K562 (cell line): ENCODE measurements around the gene BMPER. TPM values are rescaled to one million over a fixed set of nuclear protein-coding genes. Genes with fewer than 3 reads are reported as not detected.
A peak's percentile ranks its signal among the peaks of the same experiment; 100 is the strongest.

ENCODE experiments used
- ATAC-seq: fragments of 200-7000 bp; cut with Tn5 transposase; 3 replicates; pipeline ENCODE4 v1.9.1; 2020; ENCODE audit warnings: moderate library complexity
- BruUV-seq: library from RNA; stranded (reverse); fragments of 400-500 nt; replicated peaks from 2 replicates; lab custom pipeline; 2021; lab: Mats Ljungman, UMichigan
- CTCF ChIA-PET: fragments of 300-600 bp; formaldehyde crosslinking; extraction: SDS; loops from one replicate; lab custom pipeline; 2021; ENCODE audit warnings: low intra/inter-chr PET ratio; lab: Yijun Ruan, JAX
- POLR2A ChIA-PET: fragments of 300-600, 350-650 bp; sonication (Branson Sonifier 250); formaldehyde crosslinking; extraction: SDS; loops from one replicate; lab custom pipeline; 2021; ENCODE audit warnings: antibody characterized with exemption, inconsistent platforms; lab: Yijun Ruan, JAX
- DNase-seq, 4 experiments: peaks; one replicate each; pipeline versions ENCODE4 v3.0.0 to v3.0.0-alpha.2; 2011 to 2018; ENCODE audit warnings: low spot score in 3 of 4, mixed read lengths in 3 of 4; ENCODE audit errors: extremely low read depth in 1 of 4
- FAIRE-seq: peaks from 2 replicates; lab custom pipeline; 2011; peaks lifted over from hg19 to GRCh38; lab: Jason Lieb, UNC
- H2AFZ ChIP-seq: 2 replicates; pipeline ENCODE4 v1.6.0; 2011; ENCODE audit warnings: low read depth, low read length, control low read depth, inconsistent platforms
- H3K27ac ChIP-seq: fragments of 200-600 bp; 3 replicates; pipeline ENCODE4 v1.8.0; 2011; ENCODE audit warnings: low read depth, mild to moderate bottlenecking, control low read depth, inconsistent platforms, low read length, moderate library complexity, mixed read lengths; ENCODE audit errors: extremely low read depth
- H3K27me3 ChIP-seq, 2 experiments: fragments of 300-600 bp in 1 of 2; 2 replicates in 1 of 2; 3 replicates in 1 of 2; pipeline versions ENCODE4 v1.6.0 to v1.8.0; 2011; ENCODE audit warnings: inconsistent platforms in 2 of 2, low read length in 2 of 2, mild to moderate bottlenecking in 1 of 2, mixed read lengths in 1 of 2, moderate library complexity in 1 of 2; ENCODE audit not compliant: control insufficient read depth in 2 of 2, insufficient read depth in 2 of 2
- H3K36me3 ChIP-seq: fragments of 300-600 bp; 3 replicates; pipeline ENCODE4 v1.8.0; 2011; ENCODE audit warnings: mild to moderate bottlenecking, low read length, inconsistent platforms; ENCODE audit not compliant: control insufficient read depth, insufficient read depth
- H3K4me1 ChIP-seq, 2 experiments: fragments of 200-600 bp in 1 of 2; replicated peaks in 1 of 2; 2 replicates in 1 of 2; 3 replicates in 1 of 2; pipeline versions ENCODE4 v1.5.1 to v1.8.0; 2011; ENCODE audit warnings: inconsistent platforms in 2 of 2, low read length in 2 of 2, mild to moderate bottlenecking in 1 of 2, mixed read lengths in 1 of 2, moderate library complexity in 1 of 2; ENCODE audit not compliant: control insufficient read depth in 2 of 2, insufficient read depth in 2 of 2
- H3K4me2 ChIP-seq: 2 replicates; pipeline ENCODE4 v1.6.1; 2011; ENCODE audit warnings: low read length, control low read depth, inconsistent platforms, mixed read lengths; ENCODE audit not compliant: insufficient read depth
- H3K4me3 ChIP-seq: fragments of 200-600 bp; sonication (generic), shearing (Covaris generic); 2 replicates; pipeline ENCODE4 v1.5.1; 2016; ENCODE audit warnings: control low read depth, inconsistent platforms
- H3K79me2 ChIP-seq: fragments of 200-600 bp; 3 replicates; pipeline ENCODE4 v1.8.0; 2011; ENCODE audit warnings: low read length, inconsistent platforms; ENCODE audit not compliant: control insufficient read depth, insufficient read depth
- H3K9ac ChIP-seq, 2 experiments: 2 replicates each; pipeline versions ENCODE4 v1.6.0 to v1.6.1; 2011; ENCODE audit warnings: low read depth in 2 of 2, low read length in 2 of 2, control low read depth in 1 of 2, inconsistent platforms in 1 of 2, mild to moderate bottlenecking in 1 of 2, mixed read lengths in 1 of 2; ENCODE audit not compliant: insufficient read depth in 1 of 2
- H3K9me1 ChIP-seq: one replicate; pipeline ENCODE4 v1.6.0; 2011; ENCODE audit warnings: inconsistent platforms, mild to moderate bottlenecking, low read length, moderate library complexity; ENCODE audit not compliant: control insufficient read depth, insufficient read depth
- H3K9me3 ChIP-seq: replicated peaks from 2 replicates; pipeline ENCODE4 v1.5.1; 2011; ENCODE audit warnings: low read depth, low read length, inconsistent platforms; ENCODE audit not compliant: control insufficient read depth, insufficient read depth
- H4K20me1 ChIP-seq: replicated peaks from 2 replicates; pipeline ENCODE4 v1.6.1; 2011; ENCODE audit warnings: low read length, inconsistent platforms, mixed read lengths; ENCODE audit not compliant: control insufficient read depth, insufficient read depth
- CGGBP1 ChIP-seq: fragments of 250-450 bp; sonication (Bioruptor Pico); IDR thresholded peaks from 2 replicates; pipeline ENCODE4 v1.9.0; 2021; ENCODE audit warnings: mild to moderate bottlenecking
- EP400 ChIP-seq: fragments of 450-650 bp; IDR thresholded peaks from 2 replicates; pipeline ENCODE4 v1.6.1; 2017; ENCODE audit warnings: antibody characterized with exemption, mild to moderate bottlenecking, moderate library complexity
- EWSR1 ChIP-seq: fragments of 450-650 bp; IDR thresholded peaks from 2 replicates; pipeline ENCODE4 v1.6.1; 2018; ENCODE audit warnings: borderline replicate concordance, mild to moderate bottlenecking, low read depth, moderate library complexity; ENCODE audit not compliant: partially characterized antibody
- FOSL1 ChIP-seq: fragments of 200-800 bp; sonication (Bioruptor generic); conservative IDR thresholded peaks from 2 replicates; pipeline ENCODE4 v1.6.1; 2016; ENCODE audit warnings: missing genetic modification characterization, missing compliant biosample characterization
- GTF3C2 ChIP-seq: IDR thresholded peaks from 3 replicates; pipeline ENCODE4 v1.6.1; 2011; ENCODE audit warnings: borderline replicate concordance, mild to moderate bottlenecking, moderate library complexity; ENCODE audit not compliant: insufficient read length; ENCODE audit errors: extremely low read depth
- JUND ChIP-seq, 2 experiments: IDR thresholded peaks; 2 replicates in 1 of 2; 3 replicates in 1 of 2; pipeline ENCODE4 v1.6.1; 2011; ENCODE audit warnings: borderline replicate concordance in 2 of 2, low read depth in 2 of 2, low read length in 2 of 2, improper control_type of control experiment in 1 of 2, missing biosample characterization in 1 of 2, missing genetic modification characterization in 1 of 2, missing genetic modification reagents in 1 of 2
- MAFF ChIP-seq: IDR thresholded peaks from 2 replicates; pipeline ENCODE4 v1.6.1; 2012; ENCODE audit warnings: low read length, improper control_type of control experiment
- MTA3 ChIP-seq: fragments of 450-650 bp; formaldehyde crosslinking; IDR thresholded peaks from 2 replicates; pipeline ENCODE4 v1.6.1; 2017; ENCODE audit warnings: mild to moderate bottlenecking, borderline replicate concordance
- PHF20 ChIP-seq: fragments of 450-650 bp; IDR thresholded peaks from 2 replicates; pipeline ENCODE4 v1.6.1; 2018; ENCODE audit not compliant: partially characterized antibody
- ZFP36 ChIP-seq: fragments of 150-350 bp; IDR thresholded peaks from 2 replicates; pipeline ENCODE4 v1.6.1; 2018; ENCODE audit warnings: low read length, low read depth; ENCODE audit not compliant: partially characterized antibody
- WGBS: fragments of 100-300 bp; shearing (Covaris generic); methylation state at CpG from one replicate; pipeline ENCODE4 v1.1.6; 2016; ENCODE audit warnings: low coverage, mixed read lengths; ENCODE audit not compliant: insufficient coverage; ENCODE audit errors: missing lambda C conversion rate; 5-methylcytosine and 5-hydroxymethylcytosine counted together
- in situ Hi-C: fragments of 300-500 bp; cut with MboI; formaldehyde crosslinking; loops from 4 replicates; pipeline ENCODE4 v1.15.0; 2018; ENCODE audit warnings: inconsistent platforms, mixed read lengths
- intact Hi-C: fragments of 100-400 bp; cut with micrococcal nuclease; formaldehyde crosslinking; loops from 2 replicates; pipeline ENCODE4 v1.14.2; 2022
- polyA plus RNA-seq, 8 experiments: library from polyadenylated mRNA; depleted of rRNA in 4 of 8; stranded (reverse) in 5 of 8; unstranded in 3 of 8; fragments of >200 nt; fragmentation: Nextera tagmentation in 2 of 8; fragmentation: Illumina TruSeq in 1 of 8; extraction: Ambion mirVana in 2 of 8; extraction: Trizol in 1 of 8; gene quantifications; 2 replicates each; pipeline versions ENCODE4 v1.2.1 to v1.2.3, GENCODE V29; 2011 to 2014; ENCODE audit warnings: inconsistent platforms in 1 of 8, missing spikeins in 1 of 8
- total RNA-seq, 7 experiments: library from RNA; depleted of rRNA in 6 of 7; stranded (reverse); fragments of >200 nt in 6 of 7; fragmentation: Illumina TruSeq in 2 of 7; extraction: Trizol in 2 of 7; gene quantifications; 2 replicates each; pipeline versions ENCODE4 v1.2.1 to v1.2.3, GENCODE V29; 2011 to 2021; ENCODE audit warnings: low replicate concordance in 1 of 7
- TF ChIP-seq, protein P1 (sequence below), 2 experiments: fragments of 450-650 bp in 1 of 2; sonication (generic) in 1 of 2; formaldehyde crosslinking in 1 of 2; IDR thresholded peaks in 1 of 2; conservative IDR thresholded peaks in 1 of 2; 2 replicates each; pipeline versions ENCODE4 v1.6.1 to v1.8.1; 2016 to 2023; ENCODE audit warnings: mild to moderate bottlenecking in 2 of 2, moderate library complexity in 2 of 2, inconsistent platforms in 1 of 2, missing genetic modification reagents in 1 of 2

BMPER gene
- total and polyA plus RNA-seq, 9 of the 15 experiments (the other 6 are each of a cell fraction or from before 2014, with no cell fraction given) = not detected

DNA sequence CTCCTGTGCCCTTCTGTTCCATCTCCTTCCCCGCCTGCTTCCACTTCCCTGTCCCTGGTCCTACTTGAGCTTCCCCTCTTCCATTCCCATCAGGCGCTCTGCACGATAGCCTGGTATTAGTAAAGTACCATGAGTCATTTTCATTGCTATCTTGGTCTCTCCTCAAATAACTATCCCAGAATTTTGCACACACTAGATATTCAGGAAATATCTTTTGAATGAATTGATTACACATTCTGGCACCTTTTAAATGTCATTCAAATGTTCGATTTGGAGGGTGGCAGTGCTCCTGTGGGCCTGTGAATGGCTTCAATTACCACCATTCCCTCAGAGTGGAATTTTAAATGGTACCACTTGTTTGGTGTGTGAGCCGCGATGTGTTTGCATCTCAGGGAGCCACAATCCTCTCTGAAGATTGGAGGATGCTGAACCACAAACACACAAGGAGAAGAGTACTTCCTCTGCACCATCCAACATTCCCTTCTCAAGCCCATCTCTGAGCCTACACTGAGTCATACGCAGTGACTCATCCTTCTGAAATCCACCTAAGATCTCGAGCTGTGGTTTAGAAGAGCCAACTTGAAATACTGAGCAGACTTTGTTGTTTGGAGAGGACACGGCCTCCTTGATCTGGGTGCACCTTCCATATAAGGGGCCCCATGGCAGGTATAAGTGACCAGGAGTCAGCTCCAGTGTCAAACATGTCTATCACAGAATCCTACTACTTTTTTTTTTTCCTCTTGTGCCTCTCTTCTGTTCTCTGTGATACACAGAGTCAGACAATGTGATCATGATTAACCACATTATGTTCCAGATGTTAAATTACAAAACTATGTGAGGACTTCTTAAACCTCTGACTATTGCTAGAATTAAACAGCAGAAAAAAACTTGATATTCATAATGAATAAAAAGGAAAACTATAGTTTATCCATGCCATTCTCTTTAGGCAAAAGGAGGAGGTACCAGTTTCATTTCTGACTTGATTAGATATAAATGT is 81.9 kb downstream of the BMPER start:
- intact Hi-C loops = no loop called here
- CTCF ChIA-PET = no interaction called here
- H3K27ac ChIP-seq = no peak overlapping the region
- no peaks in the 10 kb centered on the region for H3K79me2 ChIP-seq
- no peaks in the 10 kb centered on the region for H4K20me1 ChIP-seq
- no peak overlapping the region for H3K9ac ChIP-seq
- H3K4me1 ChIP-seq = no peaks in the 10 kb centered on the region
- in situ Hi-C loops = no loop called here
- BruUV-seq = no TSS peak
- no peak overlapping the region for H3K4me2 ChIP-seq
- H2AFZ ChIP-seq = no peak overlapping the region
- ATAC-seq = no peak
- WGBS = 0% methylated on average over 9 of the region's 9 CpGs
- TF ChIP-seq ZFP36 = no peak
- no peak for TF ChIP-seq MAFF
- TF ChIP-seq PHF20 = no peak
- no peak for TF ChIP-seq EP400
- TF ChIP-seq CGGBP1 = no peak
- TF ChIP-seq JUND (IDR thresholded peaks at IDR 0.05; ENCODE audit: borderline replicate concordance, low read depth, low read length) = peak; percentile 66; the same call in 1 of the 2 replicates
- TF ChIP-seq JUND (tag; IDR thresholded peaks at IDR 0.05; ENCODE audit: borderline replicate concordance, low read depth, low read length) = peak; percentile 34; the same call in 1 of the 3 replicates
- no peak for TF ChIP-seq GTF3C2
- TF ChIP-seq MTA3 = no peak
- TF ChIP-seq, protein P1, sequence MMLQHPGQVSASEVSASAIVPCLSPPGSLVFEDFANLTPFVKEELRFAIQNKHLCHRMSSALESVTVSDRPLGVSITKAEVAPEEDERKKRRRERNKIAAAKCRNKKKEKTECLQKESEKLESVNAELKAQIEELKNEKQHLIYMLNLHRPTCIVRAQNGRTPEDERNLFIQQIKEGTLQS (IDR thresholded peaks at IDR 0.05) = peak; percentile 38; the same call in 1 of the 2 replicates
- TF ChIP-seq, protein P1 (CRISPR knock-in tag; conservative IDR thresholded peaks at IDR 0.05) = no peak
- no peak for TF ChIP-seq EWSR1
- TF ChIP-seq FOSL1 (tag) = peak; percentile 73
- H3K9me3 ChIP-seq = no peaks in the 10 kb centered on the region; the same call in 1 of the 2 replicates
- no peaks in the 10 kb centered on the region for H3K9me1 ChIP-seq
- FAIRE-seq = no peak
- H3K4me3 ChIP-seq = no peak overlapping the region
- peak in 1 of 4 experiments; percentile 2 for DNase-seq
- H3K36me3 ChIP-seq = no peaks in the 10 kb centered on the region
- no peaks in the 10 kb centered on the region for H3K27me3 ChIP-seq
- POLR2A ChIA-PET = interaction anchor here (0.6 kb wide), 1 partner anchor 409 kb away, joined by 3 read pairs; no protein-coding TSS in a partner anchor
